ENCODE data around the gene PMS1.
"Not testable (repeated sequence)": the region's sequence is repeated elsewhere in the genome, so short reads cannot be mapped to it uniquely, and the experiment has no call there.

The PMS1 gene

DNA sequence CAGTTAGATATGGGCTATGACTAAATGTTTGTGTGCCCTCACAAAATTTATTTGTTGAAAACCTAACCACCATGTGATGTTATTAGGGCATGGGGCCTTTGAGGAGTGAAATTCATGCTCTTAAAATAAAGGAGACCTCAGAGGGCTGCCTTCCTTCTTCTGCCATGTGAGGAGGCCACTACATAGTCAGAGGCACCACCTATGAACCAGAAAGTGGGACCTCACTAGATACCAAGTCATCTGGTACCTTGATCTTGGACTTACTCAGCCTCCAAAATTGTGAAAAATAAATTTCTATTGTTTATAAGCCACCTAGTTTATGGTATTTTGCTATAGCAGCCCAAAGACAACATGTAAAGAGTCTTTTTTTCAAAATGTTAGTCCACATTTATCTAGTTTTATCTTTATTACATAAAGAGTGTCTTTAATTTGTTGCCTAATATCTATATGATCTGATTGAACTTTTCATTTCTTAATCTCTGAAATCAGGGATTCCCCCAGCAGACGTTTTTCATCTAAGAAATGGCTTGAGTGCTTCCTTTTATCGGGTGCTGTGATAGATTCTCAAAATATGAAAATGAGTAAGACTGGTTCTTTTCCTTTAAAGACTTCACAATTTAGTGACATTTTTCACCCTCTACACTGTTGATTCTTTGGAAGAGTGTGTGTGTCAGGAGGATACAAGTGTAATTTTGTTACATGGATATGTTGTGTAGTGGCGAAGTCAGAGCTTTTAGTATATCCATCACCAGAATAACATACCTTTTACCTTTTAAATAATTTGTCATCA is 34.2 kb downstream of the PMS1 start:
- DNase-seq (ENCODE audit: low spot score), result no peak

DNA sequence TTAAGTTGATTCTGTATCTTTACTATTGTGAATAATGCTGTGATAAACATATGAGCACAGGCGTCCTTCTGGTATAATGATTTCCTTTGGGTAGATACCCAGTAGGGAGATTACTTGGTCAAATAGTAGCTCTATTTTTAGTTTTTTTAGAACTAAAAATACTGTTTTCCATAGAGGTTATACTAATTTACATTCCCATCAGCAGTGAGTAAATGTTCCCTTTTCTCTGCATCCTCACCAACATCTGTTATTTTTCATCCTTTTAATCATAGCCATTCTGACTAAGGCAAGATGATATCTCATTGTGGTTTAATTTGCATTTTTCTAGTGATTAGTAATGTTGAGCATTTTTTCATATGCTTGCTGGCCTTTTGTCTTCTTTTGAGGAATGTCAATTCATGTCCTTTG is 35.1 kb downstream of the PMS1 start:
- DNase-seq (ENCODE audit: low spot score), result no peak

GRCh38 chr2:189821953-189822748 is 37.9 kb downstream of the PMS1 start:
- no peak for DNase-seq (ENCODE audit: low spot score)

DNA sequence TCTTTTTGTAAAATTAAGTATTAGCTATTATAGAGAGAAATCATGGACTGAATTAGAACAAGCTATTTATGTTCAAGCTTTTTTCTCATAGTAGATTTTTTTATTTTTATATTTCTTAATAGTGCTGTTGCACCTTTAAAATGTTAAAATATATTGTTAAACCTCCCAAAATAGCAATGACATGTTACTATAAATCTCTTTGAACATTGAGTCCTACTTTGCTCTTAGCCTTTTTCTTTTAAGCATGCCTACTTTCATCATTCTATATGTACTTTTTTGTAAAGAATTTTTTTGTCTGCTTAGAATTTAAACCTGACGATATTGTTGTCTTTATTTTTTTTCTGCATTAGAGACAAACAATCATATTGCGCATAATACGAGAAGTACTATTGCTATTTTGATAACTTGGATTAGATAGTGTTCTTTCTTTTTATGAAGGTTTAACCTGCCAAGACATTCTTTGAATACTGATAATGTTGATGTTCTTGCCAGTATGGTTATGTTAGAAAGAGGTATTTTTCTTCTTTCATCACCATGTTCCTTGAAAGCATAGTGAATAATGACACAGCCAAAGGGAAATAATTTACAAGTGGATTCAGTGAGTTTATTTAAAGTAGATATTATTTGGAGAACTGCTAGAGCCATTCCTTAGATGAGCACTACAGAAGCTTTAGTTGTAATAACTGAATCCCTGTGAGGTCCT is 40.6 kb downstream of the PMS1 start:
- DNase-seq (ENCODE audit: low spot score), result no peak

DNA sequence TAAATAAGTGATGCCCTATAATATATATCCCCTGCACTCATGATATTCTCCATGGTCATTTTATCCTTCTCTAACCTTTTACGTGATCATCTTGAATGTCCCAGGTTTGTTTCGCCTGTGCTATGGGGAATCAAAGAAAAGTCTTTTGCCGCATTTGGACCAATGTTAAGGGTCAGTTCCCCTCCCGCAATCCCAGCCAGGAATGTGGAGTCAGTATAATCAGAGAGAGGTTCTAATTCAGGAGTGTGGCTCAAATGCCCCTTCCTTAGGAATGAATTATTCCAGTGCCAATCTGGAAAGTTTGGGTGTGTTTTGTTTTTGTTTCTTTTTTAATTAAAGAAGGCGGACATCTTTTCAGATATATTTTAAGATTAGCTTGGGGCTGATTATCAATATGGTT is 41.8 kb downstream of the PMS1 start:
- no peak for DNase-seq (ENCODE audit: low spot score)

DNA sequence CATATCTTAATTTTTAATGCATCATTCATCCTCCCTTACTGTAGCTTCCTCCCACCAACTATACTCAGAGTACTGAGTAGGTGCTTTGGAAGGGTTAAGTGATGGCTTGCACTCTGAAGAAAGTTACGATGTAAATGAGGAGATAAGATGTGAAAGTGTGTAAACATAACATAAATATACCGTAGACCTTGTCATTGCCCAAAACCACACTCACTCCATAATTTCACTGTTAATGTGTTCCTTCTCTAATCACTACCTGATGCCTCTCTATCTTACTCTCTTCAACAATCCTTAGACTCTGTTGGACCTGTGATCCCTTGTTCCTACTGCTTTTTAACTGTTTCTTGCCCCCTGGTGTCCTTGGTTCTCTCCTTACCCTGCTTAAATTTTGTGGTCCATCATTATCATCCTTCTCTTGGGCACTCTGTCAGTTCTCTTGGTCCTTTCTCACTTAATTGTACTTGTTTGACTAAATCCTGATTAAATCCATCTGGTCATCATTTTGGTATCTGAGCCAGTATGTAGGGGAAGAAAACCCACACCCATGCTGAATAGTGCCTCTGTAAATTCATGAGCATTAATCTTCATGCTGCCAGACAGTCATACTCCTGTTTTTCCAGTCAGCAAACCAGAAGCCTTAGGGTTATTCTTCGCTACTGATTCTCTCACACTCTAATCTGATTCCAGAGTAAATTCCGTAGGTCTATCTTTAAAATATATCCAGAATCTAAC is 45.0 kb downstream of the PMS1 start:
- DNase-seq (ENCODE audit: low spot score), result no peak

GRCh38 chr2:189830510-189830909 is 46.3 kb downstream of the PMS1 start:
- DNase-seq (ENCODE audit: low spot score), result no peak

- no peak for DNase-seq (ENCODE audit: low spot score)
Observed at GRCh38 chr2:189834059-189834458, 49.8 kb downstream of the PMS1 start.

GRCh38 chr2:189834642-189835041 is 50.4 kb downstream of the PMS1 start:
- DNase-seq (ENCODE audit: low spot score), result not testable (repeated sequence)

DNA sequence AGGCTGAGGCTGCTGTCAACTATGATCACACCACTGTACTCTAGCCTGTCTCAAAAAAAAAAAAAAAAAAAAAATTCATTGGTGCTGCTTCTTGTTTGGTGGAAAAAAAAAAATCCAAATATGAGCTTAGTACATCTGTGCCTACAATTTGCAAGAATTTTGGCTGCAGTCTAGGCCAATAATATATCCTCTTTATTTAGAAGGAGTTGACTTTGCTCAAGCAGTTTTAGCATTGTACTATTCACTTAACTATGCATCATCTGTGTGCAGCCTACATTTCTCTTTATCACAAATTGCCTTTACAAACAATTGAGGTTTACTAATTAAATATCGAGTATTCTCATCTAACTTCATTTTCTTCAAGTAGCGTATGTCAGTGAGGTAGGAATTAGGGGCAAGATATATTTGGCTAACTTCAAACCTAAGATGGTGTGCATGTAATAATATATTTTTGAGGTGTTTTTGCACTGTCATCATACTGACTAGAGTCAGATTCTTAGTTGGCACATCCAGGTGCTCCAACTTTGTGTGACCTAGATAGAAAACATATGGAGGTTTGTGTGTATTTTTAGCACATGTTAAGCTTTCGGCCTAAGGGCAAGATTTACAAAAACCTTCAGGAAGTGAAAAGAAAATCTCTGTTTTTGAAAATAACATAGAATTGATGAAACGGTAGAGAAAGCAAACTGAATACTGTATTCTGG is 51.8 kb downstream of the PMS1 start:
- peak; percentile 6 for DNase-seq (ENCODE audit: low spot score)

GRCh38 chr2:189836644-189837043 is 52.4 kb downstream of the PMS1 start:
- no peak for DNase-seq (ENCODE audit: low spot score)

DNA sequence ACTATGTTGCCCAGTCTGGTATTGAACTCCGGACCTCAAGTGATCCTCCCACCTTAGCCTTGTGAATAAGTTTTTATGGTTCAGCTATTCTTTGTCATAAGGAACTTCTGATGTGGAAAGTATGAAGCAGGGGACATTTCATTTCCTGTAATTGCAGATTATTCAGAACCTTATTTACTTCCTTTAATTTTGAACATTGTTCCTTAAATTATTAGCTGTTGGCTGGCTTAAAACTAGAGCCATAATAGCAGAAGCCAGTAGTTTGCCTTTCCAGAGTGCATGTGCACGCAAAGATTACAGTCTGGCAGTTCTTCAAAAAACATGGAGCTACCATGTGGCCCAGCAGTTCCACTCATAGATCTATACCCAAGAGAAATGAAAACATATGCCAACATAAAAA is 53.1 kb downstream of the PMS1 start:
- DNase-seq (ENCODE audit: low spot score), result no peak

GRCh38 chr2:189841019-189841418 is 56.8 kb downstream of the PMS1 start:
- DNase-seq (ENCODE audit: low spot score), result no peak

DNA sequence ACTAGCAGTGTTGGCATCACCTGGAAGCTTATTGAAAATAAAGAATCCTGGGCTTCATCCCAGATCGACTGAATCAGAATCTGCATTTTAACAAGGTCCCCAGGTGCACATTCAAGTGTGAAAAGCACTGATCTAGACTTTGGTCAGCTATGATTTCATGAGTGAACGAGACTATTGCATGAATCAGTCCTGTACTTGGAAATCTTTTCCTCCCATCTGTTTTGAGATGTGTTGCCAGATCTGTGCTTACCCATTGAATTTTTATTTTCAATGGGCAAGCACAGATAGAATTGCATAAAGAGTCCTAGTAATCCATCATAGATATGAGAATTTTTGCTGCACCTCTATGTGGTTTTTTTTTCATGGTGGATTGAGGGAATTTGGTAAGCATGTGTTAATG is 64.0 kb downstream of the PMS1 start:
- no peak for DNase-seq (ENCODE audit: low spot score)

- no peak for DNase-seq (ENCODE audit: low spot score)
Observed at GRCh38 chr2:189849550-189849949, 65.3 kb downstream of the PMS1 start.

DNA sequence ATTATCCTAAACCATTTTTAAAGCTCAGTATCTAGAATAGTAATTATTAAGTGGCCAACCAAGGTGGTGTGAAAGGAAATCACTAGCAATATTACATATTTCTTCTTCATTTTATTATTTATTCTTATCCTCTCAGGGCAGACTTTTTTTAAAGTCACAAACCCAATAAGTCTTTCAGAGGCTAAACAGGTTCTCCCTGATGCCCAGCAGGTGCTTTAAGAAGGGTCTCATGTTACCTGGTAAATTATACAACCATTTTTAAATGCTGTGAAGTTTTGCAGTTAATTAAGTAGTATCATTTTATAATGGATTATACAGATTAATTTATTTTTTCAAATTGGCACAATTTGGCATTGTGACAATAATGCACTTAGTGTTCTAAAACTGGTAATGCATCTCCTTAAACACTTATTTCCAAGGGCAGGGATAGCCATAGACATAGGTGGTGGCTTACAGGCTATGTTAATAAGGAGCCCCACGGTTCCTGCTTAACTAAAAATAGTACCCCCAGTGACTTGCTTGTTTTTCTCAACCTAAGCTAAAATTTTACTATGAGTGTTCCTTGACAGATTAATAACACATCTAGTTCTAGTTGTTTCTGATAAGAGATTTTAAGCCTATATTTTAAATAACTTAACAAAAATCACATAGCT is 67.0 kb downstream of the PMS1 start:
- no peak for DNase-seq (ENCODE audit: low spot score)

- DNase-seq (ENCODE audit: low spot score), result no peak
Observed at GRCh38 chr2:189854187-189854586, 69.9 kb downstream of the PMS1 start.

DNA sequence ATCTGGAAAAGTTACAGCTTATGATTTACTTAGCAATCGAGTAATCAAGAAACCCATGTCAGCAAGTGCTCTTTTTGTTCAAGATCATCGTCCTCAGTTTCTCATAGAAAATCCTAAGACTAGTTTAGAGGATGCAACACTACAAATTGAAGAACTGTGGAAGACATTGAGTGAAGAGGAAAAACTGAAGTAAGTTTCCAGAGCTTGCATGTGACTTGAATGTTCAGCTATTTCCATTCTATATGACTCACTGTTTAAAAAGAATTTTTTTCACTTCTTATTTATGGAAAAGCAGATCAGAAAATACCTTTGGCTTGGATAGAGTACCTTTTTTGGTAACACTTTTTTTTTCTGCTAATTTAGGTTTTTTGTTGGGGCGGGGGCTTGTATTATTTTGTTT is 70.7 kb downstream of the PMS1 start:
- DNase-seq (ENCODE audit: low spot score), result no peak

GRCh38 chr2:189858291-189858690 is 74.0 kb downstream of the PMS1 start:
- no peak for DNase-seq (ENCODE audit: low spot score)

GRCh38 chr2:189860161-189860560 is 75.9 kb downstream of the PMS1 start:
- DNase-seq (ENCODE audit: low spot score), result no peak

- DNase-seq (ENCODE audit: low spot score), result no peak
Observed at GRCh38 chr2:189862751-189863150, 78.5 kb downstream of the PMS1 start.

Measured in pons (tissue), 1 donor.